ENCODE data around the gene RGL1. TPM values are rescaled to one million over a fixed set of nuclear protein-coding genes. Genes with fewer than 3 reads are reported as not detected.

The RGL1 gene
- total and polyA plus RNA-seq, 2 donors (not counting 1 experiment from before 2014, with no cell fraction given): 16.2 to 21.4 TPM

- no peak overlapping the region for H3K9ac ChIP-seq (ENCODE audit: insufficient read depth, low read length)
- no peaks in the 10 kb centered on the region for H3K36me3 ChIP-seq (ENCODE audit: control insufficient read depth, insufficient read depth, low read length)
- peak overlapping the region; percentile 57 for H3K27ac ChIP-seq (ENCODE audit: insufficient read depth, low read length)
- H4K20me1 ChIP-seq (ENCODE audit: control insufficient read depth, extremely low read depth, insufficient read depth, low read length): no peaks in the 10 kb centered on the region
- peak overlapping the region; percentile 48 for H3K4me2 ChIP-seq (ENCODE audit: extremely low read depth, insufficient read depth, low read length)
- no peak overlapping the region for H2AFZ ChIP-seq (ENCODE audit: low read length)
- peaks cover 3% of the 10 kb centered on the region for H3K9me3 ChIP-seq (ENCODE audit: control insufficient read depth, insufficient read depth, low read depth, low read length)
- H3K4me1 ChIP-seq (ENCODE audit: control insufficient read depth, extremely low read depth, insufficient read depth, low read length): peaks cover 25% of the 10 kb centered on the region
- peak overlapping the region; percentile 69 to 89 (median 78) for H3K4me3 ChIP-seq (replicated peaks in 1 of 4; ENCODE audit: control extremely low read depth in 1 of 4, insufficient read depth in 1 of 4, low read depth in 3 of 4, low read length in 4 of 4)
- H3K79me2 ChIP-seq (ENCODE audit: control insufficient read depth, insufficient read depth, low read length): peaks cover 37% of the 10 kb centered on the region
- DNase-seq (ENCODE audit: low read depth in 2 of 2): peak; percentile 64 to 82
- no peak for TF ChIP-seq EZH2 (IDR thresholded peaks at IDR 0.05; ENCODE audit: low read length, missing control alignments)
- TF ChIP-seq CTCF (conservative IDR thresholded peaks at IDR 0.05 in 1 of 2, IDR thresholded peaks at IDR 0.05 in 1 of 2; ENCODE audit: low read depth in 1 of 2, low read length in 2 of 2): no peak
- H3K27me3 ChIP-seq (ENCODE audit: control insufficient read depth, insufficient read depth, low read length): no peaks in the 10 kb centered on the region
Observed at GRCh38 chr1:183806125-183806524, 1.2 kb downstream of the RGL1 start.

GRCh38 chr1:183806675-183807074, 1.8 kb downstream of the RGL1 start:
- H4K20me1 ChIP-seq (ENCODE audit: control insufficient read depth, extremely low read depth, insufficient read depth, low read length): no peaks in the 10 kb centered on the region
- H2AFZ ChIP-seq (ENCODE audit: low read length): no peak overlapping the region
- no peaks in the 10 kb centered on the region for H3K27me3 ChIP-seq (ENCODE audit: control insufficient read depth, insufficient read depth, low read length)
- peaks cover under 1% of the 10 kb centered on the region for H3K9me3 ChIP-seq (ENCODE audit: control insufficient read depth, insufficient read depth, low read depth, low read length)
- TF ChIP-seq CTCF (conservative IDR thresholded peaks at IDR 0.05 in 1 of 2, IDR thresholded peaks at IDR 0.05 in 1 of 2; ENCODE audit: low read depth in 1 of 2, low read length in 2 of 2): no peak
- no peak for TF ChIP-seq EZH2 (IDR thresholded peaks at IDR 0.05; ENCODE audit: low read length, missing control alignments)
- H3K4me2 ChIP-seq (ENCODE audit: extremely low read depth, insufficient read depth, low read length): peak overlapping the region; percentile 48
- peaks cover 38% of the 10 kb centered on the region for H3K79me2 ChIP-seq (ENCODE audit: control insufficient read depth, insufficient read depth, low read length)
- no peak overlapping the region for H3K9ac ChIP-seq (ENCODE audit: insufficient read depth, low read length)
- peak overlapping the region; percentile 69 to 89 (median 78) for H3K4me3 ChIP-seq (replicated peaks in 1 of 4; ENCODE audit: control extremely low read depth in 1 of 4, insufficient read depth in 1 of 4, low read depth in 3 of 4, low read length in 4 of 4)
- no peaks in the 10 kb centered on the region for H3K36me3 ChIP-seq (ENCODE audit: control insufficient read depth, insufficient read depth, low read length)
- H3K4me1 ChIP-seq (ENCODE audit: control insufficient read depth, extremely low read depth, insufficient read depth, low read length): peaks cover 25% of the 10 kb centered on the region
- peak overlapping the region; percentile 57 for H3K27ac ChIP-seq (ENCODE audit: insufficient read depth, low read length)
- no peak for DNase-seq (ENCODE audit: low read depth in 2 of 2)

GRCh38 chr1:183807549-183808168, 2.7 kb downstream of the RGL1 start:
- peaks cover 39% of the 10 kb centered on the region for H3K79me2 ChIP-seq (ENCODE audit: control insufficient read depth, insufficient read depth, low read length)
- no peak for TF ChIP-seq EZH2 (IDR thresholded peaks at IDR 0.05; ENCODE audit: low read length, missing control alignments)
- no peak for TF ChIP-seq CTCF (conservative IDR thresholded peaks at IDR 0.05 in 1 of 2, IDR thresholded peaks at IDR 0.05 in 1 of 2; ENCODE audit: low read depth in 1 of 2, low read length in 2 of 2)
- peak overlapping the region in 2 of 4 experiments; percentile 12 to 78 for H3K4me3 ChIP-seq (replicated peaks in 1 of 4; ENCODE audit: control extremely low read depth in 1 of 4, insufficient read depth in 1 of 4, low read depth in 3 of 4, low read length in 4 of 4)
- peak overlapping the region; percentile 51 for H3K4me2 ChIP-seq (ENCODE audit: extremely low read depth, insufficient read depth, low read length)
- no peak overlapping the region for H3K9ac ChIP-seq (ENCODE audit: insufficient read depth, low read length)
- H4K20me1 ChIP-seq (ENCODE audit: control insufficient read depth, extremely low read depth, insufficient read depth, low read length): no peaks in the 10 kb centered on the region
- no peaks in the 10 kb centered on the region for H3K27me3 ChIP-seq (ENCODE audit: control insufficient read depth, insufficient read depth, low read length)
- H3K4me1 ChIP-seq (ENCODE audit: control insufficient read depth, extremely low read depth, insufficient read depth, low read length): peaks cover 28% of the 10 kb centered on the region
- H3K9me3 ChIP-seq (ENCODE audit: control insufficient read depth, insufficient read depth, low read depth, low read length): no peaks in the 10 kb centered on the region
- no peaks in the 10 kb centered on the region for H3K36me3 ChIP-seq (ENCODE audit: control insufficient read depth, insufficient read depth, low read length)
- DNase-seq (ENCODE audit: low read depth in 2 of 2): peak; percentile 60 to 87
- peak overlapping the region; percentile 63 for H3K27ac ChIP-seq (ENCODE audit: insufficient read depth, low read length)
- no peak overlapping the region for H2AFZ ChIP-seq (ENCODE audit: low read length)
